ENCODE measurements around the gene NRG2. TPM values are rescaled to one million over a fixed set of nuclear protein-coding genes. Genes with fewer than 3 reads are reported as not detected.

NRG2 gene
- total RNA-seq, 1 experiment from 2014 or later, result 0.06 TPM

GRCh38 chr5:139880416-139881142 lies 162.5 kb downstream of the NRG2 start:
- peaks cover 6% of the 10 kb centered on the region for H3K27me3 ChIP-seq
- H3K9me3 ChIP-seq (replicated peaks), result 0 out of 2 replicates have a peak, but pooled peaks cover 2% of the 10 kb centered on the region
- H3K27ac ChIP-seq, result peak overlapping the region; percentile 18
- no peak overlapping the region for H3K4me3 ChIP-seq
- no peaks in the 10 kb centered on the region for H3K36me3 ChIP-seq
- DNase-seq, result no peak
- peaks cover 34% of the 10 kb centered on the region for H3K4me1 ChIP-seq

- H3K27ac ChIP-seq, result no peak overlapping the region
- 0 out of 2 replicates have a peak, but pooled peaks cover 3% of the 10 kb centered on the region for H3K9me3 ChIP-seq (replicated peaks)
- H3K36me3 ChIP-seq, result no peaks in the 10 kb centered on the region
- H3K4me3 ChIP-seq, result no peak overlapping the region
- peaks cover 7% of the 10 kb centered on the region; the same call in 1 of the 2 replicates for H3K27me3 ChIP-seq
- DNase-seq, result no peak
- H3K4me1 ChIP-seq, result peaks cover 27% of the 10 kb centered on the region
Measured at GRCh38 chr5:139878093-139878492, 165.0 kb downstream of the NRG2 start.

- Histone ChIP-seq H3K4me3 (no peak overlapping the region), H3K9me3 (replicated peaks) (0 out of 2 replicates have a peak, but pooled peaks cover 3% of the 10 kb centered on the region), H3K4me1 (peaks cover 17% of the 10 kb centered on the region), H3K27ac (no peak overlapping the region), H3K27me3 (peaks cover 16% of the 10 kb centered on the region; the same call in 1 of the 2 replicates), H3K36me3 (no peaks in the 10 kb centered on the region)
- DNase-seq, result no peak
Measured at GRCh38 chr5:139877129-139877597, 165.9 kb downstream of the NRG2 start.

GRCh38 chr5:139875957-139876356 lies 167.1 kb downstream of the NRG2 start:
- Histone ChIP-seq H3K27me3 (peaks cover 16% of the 10 kb centered on the region; the same call in 1 of the 2 replicates), H3K9me3 (replicated peaks) (0 out of 2 replicates have a peak, but pooled peaks cover 3% of the 10 kb centered on the region), H3K4me3 (no peak overlapping the region), H3K4me1 (peaks cover 7% of the 10 kb centered on the region), H3K36me3 (no peaks in the 10 kb centered on the region), H3K27ac (no peak overlapping the region)
- DNase-seq, result no peak

GRCh38 chr5:139872851-139873794 lies 170.0 kb downstream of the NRG2 start:
- peaks cover 16% of the 10 kb centered on the region; the same call in 1 of the 2 replicates for H3K27me3 ChIP-seq

GRCh38 chr5:139872052-139872766 lies 170.9 kb downstream of the NRG2 start:
- DNase-seq, result no peak

More at GRCh38 chr5:139872851-139873794, 170.0 kb downstream of the NRG2 start:
- DNase-seq, result no peak
- no peak overlapping the region for H3K27ac ChIP-seq
- H3K36me3 ChIP-seq, result no peaks in the 10 kb centered on the region
- no peak overlapping the region for H3K4me3 ChIP-seq
- no peaks in the 10 kb centered on the region for H3K4me1 ChIP-seq
- H3K9me3 ChIP-seq (replicated peaks), result 0 out of 2 replicates have a peak, but pooled peaks cover 3% of the 10 kb centered on the region

GRCh38 chr5:139871614-139872013 lies 171.5 kb downstream of the NRG2 start:
- no peaks in the 10 kb centered on the region for H3K36me3 ChIP-seq
- H3K27me3 ChIP-seq, result peaks cover 12% of the 10 kb centered on the region
- no peak for DNase-seq

More at GRCh38 chr5:139872052-139872766, 170.9 kb downstream of the NRG2 start:
- H3K27me3 ChIP-seq, result peaks cover 15% of the 10 kb centered on the region; the same call in 1 of the 2 replicates
- no peak overlapping the region for H3K4me3 ChIP-seq
- no peaks in the 10 kb centered on the region for H3K36me3 ChIP-seq
- H3K4me1 ChIP-seq, result no peaks in the 10 kb centered on the region
- no peak overlapping the region for H3K27ac ChIP-seq
- H3K9me3 ChIP-seq (replicated peaks), result 0 out of 2 replicates have a peak, but pooled peaks cover 3% of the 10 kb centered on the region

GRCh38 chr5:139870677-139871076 lies 172.4 kb downstream of the NRG2 start:
- Histone ChIP-seq H3K4me3 (no peak overlapping the region), H3K27ac (no peak overlapping the region), H3K36me3 (no peaks in the 10 kb centered on the region), H3K27me3 (peaks cover 13% of the 10 kb centered on the region), H3K9me3 (replicated peaks) (0 out of 2 replicates have a peak, but pooled peaks cover 2% of the 10 kb centered on the region), H3K4me1 (no peaks in the 10 kb centered on the region)
- DNase-seq, result no peak

More at GRCh38 chr5:139871614-139872013, 171.5 kb downstream of the NRG2 start:
- no peak overlapping the region for H3K27ac ChIP-seq
- H3K4me3 ChIP-seq, result no peak overlapping the region
- 0 out of 2 replicates have a peak, but pooled peaks cover 3% of the 10 kb centered on the region for H3K9me3 ChIP-seq (replicated peaks)
- H3K4me1 ChIP-seq, result no peaks in the 10 kb centered on the region

GRCh38 chr5:139869042-139869790 lies 173.9 kb downstream of the NRG2 start:
- Histone ChIP-seq H3K4me3 (no peak overlapping the region), H3K27ac (no peak overlapping the region), H3K4me1 (no peaks in the 10 kb centered on the region), H3K27me3 (peaks cover 13% of the 10 kb centered on the region), H3K36me3 (no peaks in the 10 kb centered on the region), H3K9me3 (replicated peaks) (no peaks in the 10 kb centered on the region)
- no peak for DNase-seq

GRCh38 chr5:139867581-139867980 lies 175.5 kb downstream of the NRG2 start:
- Histone ChIP-seq H3K4me1 (no peaks in the 10 kb centered on the region), H3K36me3 (no peaks in the 10 kb centered on the region), H3K27me3 (peaks cover 7% of the 10 kb centered on the region), H3K4me3 (no peak overlapping the region), H3K9me3 (replicated peaks) (no peaks in the 10 kb centered on the region), H3K27ac (no peak overlapping the region)
- DNase-seq, result no peak

- no peaks in the 10 kb centered on the region for H3K4me1 ChIP-seq
- no peaks in the 10 kb centered on the region for H3K36me3 ChIP-seq
- H3K4me3 ChIP-seq, result no peak overlapping the region
- H3K27ac ChIP-seq, result no peak overlapping the region
- no peaks in the 10 kb centered on the region for H3K9me3 ChIP-seq (replicated peaks)
- DNase-seq, result no peak
- peaks cover 3% of the 10 kb centered on the region for H3K27me3 ChIP-seq
Measured at GRCh38 chr5:139867109-139867508, 176.0 kb downstream of the NRG2 start.

- Histone ChIP-seq H3K4me1 (no peaks in the 10 kb centered on the region), H3K27ac (no peak overlapping the region), H3K36me3 (no peaks in the 10 kb centered on the region), H3K27me3 (peaks cover 3% of the 10 kb centered on the region), H3K9me3 (replicated peaks) (no peaks in the 10 kb centered on the region), H3K4me3 (no peak overlapping the region)
- no peak for DNase-seq
Measured at GRCh38 chr5:139864716-139865483, 178.2 kb downstream of the NRG2 start.
